ENCODE data around the gene NRXN2.

The NRXN2 gene

DNA sequence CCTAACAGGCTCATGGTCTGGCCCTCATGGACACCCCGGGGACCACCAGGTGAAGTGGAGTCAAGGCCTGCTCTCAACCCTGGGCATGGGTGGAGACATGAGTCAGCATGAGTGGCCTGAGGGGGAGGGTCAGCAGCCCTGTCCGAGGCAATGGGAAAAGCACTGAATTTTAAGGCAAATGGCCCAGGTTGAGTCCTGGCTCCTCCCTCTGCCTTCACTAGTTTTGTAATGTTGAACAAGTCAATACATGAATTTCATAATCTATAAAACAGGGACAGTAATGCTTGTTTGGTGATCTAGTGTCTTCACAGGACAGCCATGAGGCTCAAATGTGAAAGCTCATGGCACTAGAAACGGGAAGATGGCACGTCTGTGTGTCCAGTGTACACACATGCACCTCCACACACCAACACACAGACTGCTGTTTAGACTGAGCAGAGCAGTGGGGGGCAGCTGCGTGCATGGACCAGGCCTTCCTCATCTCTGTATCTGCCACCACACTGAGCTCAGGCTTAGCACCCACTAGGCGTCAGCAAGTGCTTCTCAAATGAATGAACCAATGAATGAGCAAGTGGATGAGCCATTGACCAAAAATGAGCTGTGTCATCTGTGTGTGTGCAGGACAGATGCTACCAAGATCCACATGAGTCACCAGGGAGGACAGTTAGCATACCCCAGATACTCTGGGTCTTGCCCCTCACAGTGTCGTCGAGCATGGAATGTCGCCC is 63.4 kb downstream of the NRXN2 start:
- POLR2A ChIA-PET (ENCODE audit: low non-redundant PET): interaction anchor here (0.6 kb wide), 1 partner anchor 45 kb away, joined by 3 read pairs; no protein-coding TSS in a partner anchor
- TF ChIP-seq, protein P1, sequence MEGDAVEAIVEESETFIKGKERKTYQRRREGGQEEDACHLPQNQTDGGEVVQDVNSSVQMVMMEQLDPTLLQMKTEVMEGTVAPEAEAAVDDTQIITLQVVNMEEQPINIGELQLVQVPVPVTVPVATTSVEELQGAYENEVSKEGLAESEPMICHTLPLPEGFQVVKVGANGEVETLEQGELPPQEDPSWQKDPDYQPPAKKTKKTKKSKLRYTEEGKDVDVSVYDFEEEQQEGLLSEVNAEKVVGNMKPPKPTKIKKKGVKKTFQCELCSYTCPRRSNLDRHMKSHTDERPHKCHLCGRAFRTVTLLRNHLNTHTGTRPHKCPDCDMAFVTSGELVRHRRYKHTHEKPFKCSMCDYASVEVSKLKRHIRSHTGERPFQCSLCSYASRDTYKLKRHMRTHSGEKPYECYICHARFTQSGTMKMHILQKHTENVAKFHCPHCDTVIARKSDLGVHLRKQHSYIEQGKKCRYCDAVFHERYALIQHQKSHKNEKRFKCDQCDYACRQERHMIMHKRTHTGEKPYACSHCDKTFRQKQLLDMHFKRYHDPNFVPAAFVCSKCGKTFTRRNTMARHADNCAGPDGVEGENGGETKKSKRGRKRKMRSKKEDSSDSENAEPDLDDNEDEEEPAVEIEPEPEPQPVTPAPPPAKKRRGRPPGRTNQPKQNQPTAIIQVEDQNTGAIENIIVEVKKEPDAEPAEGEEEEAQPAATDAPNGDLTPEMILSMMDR (conservative IDR thresholded peaks at IDR 0.05; ENCODE audit: low read depth): no peak
- CTCF ChIA-PET: interaction anchor here (1.0 to 2.0 kb wide), 4 partner anchors 9 to 211 kb away, joined by 3 to 15 read pairs (median 8); partner anchors contain the start of gene RASGRP2
- peak; percentile 76 for DNase-seq (ENCODE audit: low spot score)
- peak overlapping the region; percentile 77 for H3K27ac ChIP-seq

DNA sequence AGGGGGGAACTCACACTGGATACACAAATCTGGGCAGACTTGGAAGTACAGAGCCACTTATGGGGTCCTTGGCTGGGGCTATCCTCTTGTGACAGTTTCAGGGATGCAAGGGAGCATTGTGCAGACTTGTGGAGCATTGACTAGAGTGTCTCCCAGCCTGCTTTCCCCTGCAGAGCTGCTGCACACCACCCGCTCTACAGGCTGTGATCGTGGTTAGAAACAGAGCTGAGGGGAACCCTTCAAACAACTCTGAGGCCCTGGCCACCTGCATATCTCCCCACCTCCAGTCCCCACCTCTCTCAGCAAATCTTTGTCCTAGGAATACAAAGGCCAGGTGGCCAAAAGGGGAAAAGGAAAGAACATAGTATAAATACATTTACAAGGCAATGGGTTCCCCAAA is 64.7 kb downstream of the NRXN2 start:
- POLR2A ChIA-PET (ENCODE audit: low non-redundant PET): no interaction called here
- H3K27ac ChIP-seq: peak overlapping the region; percentile 77
- DNase-seq (ENCODE audit: low spot score): no peak
- CTCF ChIA-PET: no interaction called here
- TF ChIP-seq, protein P1 (conservative IDR thresholded peaks at IDR 0.05; ENCODE audit: low read depth): no peak

DNA sequence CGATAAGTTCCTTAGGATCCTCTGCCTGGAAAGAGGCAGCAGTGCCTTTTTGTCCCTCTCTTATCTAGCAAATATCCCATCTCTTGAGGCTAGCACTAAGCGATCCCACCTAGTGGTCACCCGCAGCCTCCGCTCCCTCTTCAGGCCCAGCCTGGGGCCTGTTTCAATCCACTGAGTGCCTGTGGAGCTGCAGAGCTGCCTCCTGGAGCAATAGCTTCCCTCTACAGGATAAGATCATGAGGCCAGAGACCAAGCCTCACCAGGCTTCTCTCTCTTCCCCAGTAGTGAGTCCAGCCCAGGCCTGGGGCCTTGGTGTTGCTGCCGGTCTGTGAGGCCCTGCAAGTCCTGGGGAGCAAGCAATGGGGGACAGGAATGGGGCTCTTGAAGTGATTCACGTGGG is 66.1 kb downstream of the NRXN2 start:
- ChIA-PET POLR2A (ENCODE audit: low non-redundant PET) (no interaction called here), CTCF (interaction anchor here (0.7 kb wide), 1 partner anchor 18 kb away, joined by 3 read pairs; no protein-coding TSS in a partner anchor)
- TF ChIP-seq, protein P1 (conservative IDR thresholded peaks at IDR 0.05; ENCODE audit: low read depth): no peak
- no peak for DNase-seq (ENCODE audit: low spot score)
- peak overlapping the region; percentile 70 for H3K27ac ChIP-seq

DNA sequence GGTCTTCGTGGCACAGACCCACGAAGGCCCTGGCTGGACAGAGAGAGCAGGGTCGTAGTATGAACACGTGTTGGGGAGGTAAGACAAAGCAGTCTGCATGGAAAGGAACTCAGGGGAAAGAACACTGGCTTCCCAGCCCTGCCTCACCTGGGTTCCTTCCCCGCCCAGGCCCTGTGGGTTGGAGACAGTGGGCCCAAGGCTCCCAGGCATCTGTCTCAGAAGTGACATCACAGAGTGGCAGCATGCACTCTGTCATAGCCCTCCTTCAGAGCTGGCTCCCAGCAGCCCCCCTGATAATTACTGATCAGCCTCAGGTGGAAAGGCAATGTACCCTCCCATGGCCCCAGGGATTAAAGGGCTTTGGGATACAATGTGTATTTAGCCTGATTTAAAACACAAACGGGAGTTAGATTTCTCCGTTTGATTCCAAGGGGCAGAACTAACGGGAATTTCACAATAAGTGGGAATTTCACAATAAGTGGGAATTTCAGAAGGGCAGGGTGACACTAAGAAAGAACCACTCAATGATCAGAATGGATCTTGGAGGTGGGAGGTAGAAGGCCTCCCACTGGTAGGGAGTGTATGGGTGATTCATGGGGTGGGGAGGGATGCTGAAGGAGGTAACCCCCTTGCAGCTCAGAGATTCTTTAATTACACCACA is 66.9 kb downstream of the NRXN2 start:
- DNase-seq (ENCODE audit: low spot score): no peak
- ChIA-PET POLR2A (ENCODE audit: low non-redundant PET) (no interaction called here), CTCF (interaction anchor here (0.5 to 1.4 kb wide), 3 partner anchors 52 to 207 kb away, joined by 3 to 7 read pairs (median 3); no protein-coding TSS in a partner anchor)
- TF ChIP-seq, protein P1 (conservative IDR thresholded peaks at IDR 0.05; ENCODE audit: low read depth): no peak
- peak overlapping the region; percentile 70 for H3K27ac ChIP-seq

DNA sequence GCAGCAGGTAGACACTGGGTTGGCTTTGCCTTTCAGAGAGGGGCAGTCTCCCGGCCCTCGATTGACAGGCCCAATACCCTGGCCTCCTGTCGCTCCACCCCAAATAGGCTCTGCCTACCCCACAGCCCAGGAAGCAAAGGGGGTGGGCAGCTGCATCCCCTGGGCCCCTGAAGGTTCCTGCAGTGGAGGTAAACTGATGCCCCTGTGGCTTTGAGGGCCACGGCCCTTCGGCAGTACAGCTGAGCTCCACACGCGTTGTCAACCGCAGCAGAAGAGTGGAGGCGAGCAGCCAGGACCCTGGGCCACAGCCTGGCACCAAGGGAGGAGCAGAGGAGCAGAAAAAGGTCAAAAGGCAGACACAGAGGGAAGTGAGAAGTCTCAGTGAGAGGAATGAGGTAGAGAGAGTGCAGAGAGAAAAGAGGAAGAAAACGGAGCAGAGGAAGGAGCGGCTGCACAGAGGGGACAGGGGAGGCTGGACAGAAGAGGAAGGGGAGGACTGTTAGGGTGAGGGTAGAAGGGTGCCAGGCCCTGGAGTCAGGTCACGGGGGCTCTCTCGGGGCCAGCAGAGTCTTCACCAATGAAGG is 67.9 kb downstream of the NRXN2 start:
- TF ChIP-seq, protein P1 (conservative IDR thresholded peaks at IDR 0.05; ENCODE audit: low read depth): no peak
- ChIA-PET CTCF (interaction anchor here (1.4 kb wide), 1 partner anchor 206 kb away, joined by 7 read pairs; no protein-coding TSS in a partner anchor), POLR2A (ENCODE audit: low non-redundant PET) (no interaction called here)
- H3K27ac ChIP-seq: peak overlapping the region; percentile 70
- no peak for DNase-seq (ENCODE audit: low spot score)

DNA sequence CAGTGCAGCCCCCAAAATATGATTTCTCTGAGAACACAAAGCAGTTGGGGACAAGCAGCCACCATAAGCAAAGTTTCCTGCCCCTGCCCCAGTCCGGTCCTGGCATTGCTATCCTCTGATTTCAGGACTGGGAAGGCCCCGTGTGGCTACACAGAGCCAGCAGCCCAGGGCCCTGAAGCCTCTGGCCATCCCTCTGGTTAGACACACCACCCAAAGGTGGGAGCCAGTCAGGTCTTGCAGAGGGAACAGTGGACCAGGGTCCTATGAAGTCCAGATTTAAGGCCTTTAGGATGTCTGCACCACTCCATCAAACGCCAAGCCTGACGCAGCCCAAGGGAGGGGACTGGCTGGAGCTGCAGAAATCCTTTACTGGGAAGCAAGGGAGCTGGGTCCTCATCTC is 68.6 kb downstream of the NRXN2 start:
- H3K27ac ChIP-seq: no peak overlapping the region
- no peak for DNase-seq (ENCODE audit: low spot score)
- ChIA-PET CTCF (interaction anchor here (0.6 to 1.4 kb wide), 3 partner anchors 27 to 205 kb away, joined by 4 to 7 read pairs (median 4); no protein-coding TSS in a partner anchor), POLR2A (ENCODE audit: low non-redundant PET) (no interaction called here)
- TF ChIP-seq, protein P1 (conservative IDR thresholded peaks at IDR 0.05; ENCODE audit: low read depth): no peak

All from RWPE1 (cell line).